NCI-H2107 treated with DMSO at 0.1 percent for 48 hours (cell line): ENCODE results near the gene ECE1.

Experiments
- DNase-seq: peaks from one replicate; lab custom pipeline; 2025; ENCODE audit not compliant: unreplicated experiment; lab: John Stamatoyannopoulos, UW

Gene ECE1

DNA sequence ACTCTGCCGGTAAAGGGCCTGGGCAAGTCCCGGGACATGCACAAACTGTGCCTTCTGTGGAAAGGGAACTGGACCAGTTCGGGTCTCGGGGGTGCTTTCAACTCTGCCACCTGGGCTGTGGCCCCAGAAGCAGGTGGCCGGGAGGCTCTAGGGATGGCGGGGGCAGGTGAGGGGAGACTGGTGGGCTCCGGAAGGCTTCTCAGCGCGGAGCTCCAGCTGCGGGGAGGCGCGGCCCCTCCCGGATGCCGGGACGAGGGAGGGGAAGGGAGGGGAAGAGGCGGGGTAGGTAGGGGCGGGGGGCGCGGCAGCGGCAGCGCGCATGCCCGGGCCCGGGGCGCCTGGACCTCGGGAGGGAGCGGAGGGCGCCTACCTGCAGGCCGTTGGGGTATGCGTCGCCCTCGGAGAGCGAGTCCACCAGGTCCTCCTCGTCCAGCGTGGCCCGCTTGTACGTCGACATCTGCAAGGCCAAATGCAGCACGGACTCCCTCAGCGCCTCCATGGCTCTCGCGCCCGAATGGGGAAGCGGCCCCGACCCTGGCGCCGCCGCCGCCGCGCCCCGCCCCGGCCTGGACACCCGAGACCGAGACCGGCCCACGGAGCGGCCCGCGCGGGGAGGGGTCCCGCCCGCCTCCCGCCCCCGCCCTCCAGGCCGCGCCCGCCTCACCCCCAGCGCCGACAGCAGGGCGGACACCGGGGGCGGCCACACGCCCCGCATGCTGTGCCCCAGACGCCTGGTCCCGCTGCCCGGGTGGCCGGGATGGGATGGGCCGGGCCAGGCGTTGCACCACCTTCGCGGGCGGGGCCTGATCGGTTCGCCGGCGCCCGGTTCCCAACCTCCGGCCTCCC, at the start of gene ECE1:
ECE1 (minus strand) TSS at position 764 of the 846 bp plus-strand sequence; CDS start at position 715, 49 bp downstream.
- no peak for DNase-seq

DNA sequence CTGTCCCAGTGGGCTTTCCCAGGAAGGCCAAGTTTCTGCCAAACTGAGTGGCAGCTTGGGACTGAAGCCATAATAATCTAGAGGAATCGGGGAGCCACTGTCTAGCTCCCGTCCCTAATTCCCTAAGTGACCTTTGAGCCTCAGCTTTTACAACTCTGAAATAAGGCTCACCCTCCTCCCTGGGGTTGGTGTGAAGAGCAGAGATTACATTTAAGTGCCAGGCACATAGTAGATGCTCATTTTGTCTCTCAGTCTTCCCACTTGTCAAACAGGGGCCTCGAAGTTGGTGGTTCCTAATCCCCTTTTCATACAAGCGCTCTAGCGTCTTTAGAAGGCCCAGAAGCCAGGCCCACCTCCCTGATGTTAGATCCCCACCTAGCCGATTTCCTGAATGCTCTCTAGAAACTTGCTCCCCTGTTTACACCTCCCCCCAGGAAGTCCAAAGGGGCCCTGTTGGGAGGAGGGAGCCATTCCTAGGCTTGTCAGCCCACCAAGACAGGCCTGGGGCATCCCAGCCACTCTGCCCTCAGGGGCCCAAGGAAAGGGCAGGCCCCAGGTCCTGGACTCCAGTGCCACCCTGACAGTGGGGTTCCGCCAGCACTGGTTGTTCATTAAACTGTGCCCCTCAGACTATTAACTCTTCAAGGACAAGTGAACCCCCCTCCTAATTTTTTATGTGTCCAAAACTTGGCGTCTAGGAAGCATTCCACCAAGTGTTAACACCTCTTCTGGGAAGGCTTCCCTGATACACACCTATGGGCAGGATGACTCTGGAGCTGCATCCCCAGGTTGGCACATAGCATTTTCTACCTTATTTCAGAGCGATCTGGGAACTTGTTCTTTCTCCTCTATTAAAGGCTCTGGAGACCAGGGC, 49.3 kb upstream of the ECE1 start:
- DNase-seq, result no peak

DNA sequence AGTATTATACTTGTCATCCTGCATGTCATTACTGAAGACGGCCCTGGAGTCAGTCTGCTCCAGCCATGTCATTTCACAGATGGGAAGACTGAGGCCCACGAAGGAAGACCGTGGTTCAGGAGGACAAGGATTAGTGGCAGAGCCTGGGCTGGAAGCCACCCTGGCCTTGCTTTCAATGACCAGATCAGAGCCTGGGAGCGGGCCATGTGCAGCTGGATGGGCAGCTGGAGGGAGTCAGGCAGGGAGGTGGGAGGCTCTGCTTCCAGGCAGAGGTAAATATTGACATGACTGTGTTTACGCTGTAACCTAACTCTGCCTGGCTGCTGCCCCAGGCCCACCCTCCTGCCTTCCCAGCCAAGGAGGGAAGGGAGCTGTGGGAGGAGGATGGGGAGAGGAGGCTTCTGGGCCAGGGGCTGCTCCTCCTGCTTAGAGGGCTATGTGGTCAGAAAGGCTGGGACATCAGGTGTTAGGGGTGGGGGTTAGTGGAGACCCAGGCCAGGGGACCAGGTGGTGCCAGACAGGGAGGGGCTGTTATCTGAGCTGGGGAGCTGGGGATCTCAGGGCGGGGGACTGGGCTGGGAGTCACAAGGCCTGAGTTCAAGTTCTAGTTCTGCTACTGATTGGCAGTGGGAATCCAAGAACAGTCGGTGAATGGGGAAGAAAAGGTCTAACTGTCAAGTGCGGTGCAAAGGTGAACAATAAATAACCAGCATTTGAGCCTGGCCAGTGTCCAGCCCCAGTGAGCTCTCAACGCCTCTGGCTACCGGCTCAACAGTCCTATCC, 48.5 kb upstream of the ECE1 start:
- peak; percentile 80 for DNase-seq

DNA sequence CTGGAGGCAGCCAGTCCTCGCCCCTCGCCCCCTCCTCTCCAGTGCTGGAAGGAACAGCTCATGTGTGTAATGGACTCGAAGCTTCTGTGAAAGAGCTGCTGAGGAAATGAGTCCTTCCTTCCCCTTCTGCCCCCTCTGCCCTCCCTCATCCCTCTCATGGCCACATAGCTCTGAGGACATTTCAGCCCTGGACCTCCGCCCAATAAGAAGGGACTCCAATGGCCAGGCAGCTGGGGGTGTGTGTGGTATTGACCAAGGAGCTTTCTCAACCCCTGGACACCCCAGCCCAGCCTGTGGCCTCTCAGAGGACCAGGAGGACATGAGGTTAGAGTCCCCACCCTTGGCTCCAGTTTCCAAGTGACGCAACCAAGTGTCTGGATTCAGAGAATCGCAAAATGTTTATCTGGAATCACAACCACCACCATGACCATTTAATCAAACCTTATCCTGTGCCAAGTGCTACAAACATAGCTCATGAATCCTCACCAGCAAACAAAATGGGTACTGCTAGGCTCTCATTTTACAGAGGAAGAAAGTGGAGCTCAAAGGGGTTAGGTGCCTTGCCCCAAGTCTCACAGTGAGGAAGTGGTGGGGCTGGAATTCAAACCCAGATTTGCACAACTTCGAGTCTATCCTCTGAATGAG, 47.8 kb upstream of the ECE1 start:
- DNase-seq, result no peak

DNA sequence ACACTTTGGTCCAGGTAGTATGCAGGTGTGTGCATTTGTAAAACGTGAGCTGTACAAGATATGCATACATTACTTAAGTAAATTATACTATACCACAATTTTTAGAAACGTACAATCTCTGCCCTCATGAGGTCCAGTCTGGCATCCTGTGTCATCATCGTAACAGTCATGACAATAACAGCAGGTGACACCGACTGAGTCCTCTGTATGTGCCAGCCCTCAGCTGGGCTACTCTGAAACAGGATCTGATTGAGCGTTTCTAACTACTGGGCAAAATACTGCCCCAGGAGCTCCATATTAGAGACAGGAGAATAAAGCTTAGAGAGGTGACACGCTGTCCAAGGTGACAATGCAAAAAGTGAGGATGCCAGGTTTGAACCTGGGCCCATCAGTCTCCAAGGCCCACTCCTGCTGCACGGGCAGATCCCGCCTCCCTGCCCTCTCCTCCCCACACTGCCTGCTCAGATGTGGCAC, 47.2 kb upstream of the ECE1 start:
- DNase-seq, result peak; percentile 38

DNA sequence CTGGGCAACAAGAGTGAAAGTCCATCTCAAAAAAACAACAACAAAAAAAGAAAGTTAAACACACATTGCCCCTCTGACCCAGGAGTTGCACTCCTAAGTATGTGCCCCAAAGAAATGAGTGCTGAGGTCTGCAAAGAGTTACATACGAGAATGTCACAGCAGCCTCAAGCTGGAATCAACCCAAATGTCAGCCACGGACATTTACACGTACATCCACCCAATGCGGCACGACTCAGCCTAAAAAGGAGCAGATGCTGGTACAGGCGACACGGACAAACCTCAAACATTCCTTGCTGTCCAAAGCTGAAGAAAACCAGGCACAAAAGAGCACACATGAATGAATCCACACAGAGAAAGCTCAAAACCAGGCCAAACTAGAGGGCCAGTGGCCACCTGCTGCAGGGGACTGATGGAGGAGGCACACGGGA, 46.8 kb upstream of the ECE1 start:
- no peak for DNase-seq

DNA sequence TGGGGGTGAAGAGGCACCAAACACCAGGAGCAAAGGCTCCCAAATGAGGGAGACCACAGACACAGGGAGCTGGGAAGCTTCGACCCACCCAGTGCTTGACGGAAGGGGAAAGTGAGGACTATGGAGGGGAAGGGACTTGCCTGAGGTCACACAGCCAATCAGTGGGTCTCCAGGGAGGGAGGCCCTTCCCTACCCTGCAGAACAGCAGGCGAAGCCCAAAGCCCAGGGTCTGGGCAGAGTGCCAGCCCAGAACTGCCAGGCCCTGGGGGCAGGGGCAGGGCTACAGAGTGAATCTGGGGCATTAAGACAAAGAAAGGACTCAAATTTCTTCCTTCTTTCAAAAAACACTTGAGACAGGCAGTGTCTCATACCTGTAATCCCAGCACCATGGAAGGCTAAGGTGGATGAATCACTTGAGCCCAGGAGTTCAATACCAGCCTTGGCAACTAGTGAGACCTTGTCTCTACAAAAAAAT, 45.5 kb upstream of the ECE1 start:
- DNase-seq, result peak; percentile 69

DNA sequence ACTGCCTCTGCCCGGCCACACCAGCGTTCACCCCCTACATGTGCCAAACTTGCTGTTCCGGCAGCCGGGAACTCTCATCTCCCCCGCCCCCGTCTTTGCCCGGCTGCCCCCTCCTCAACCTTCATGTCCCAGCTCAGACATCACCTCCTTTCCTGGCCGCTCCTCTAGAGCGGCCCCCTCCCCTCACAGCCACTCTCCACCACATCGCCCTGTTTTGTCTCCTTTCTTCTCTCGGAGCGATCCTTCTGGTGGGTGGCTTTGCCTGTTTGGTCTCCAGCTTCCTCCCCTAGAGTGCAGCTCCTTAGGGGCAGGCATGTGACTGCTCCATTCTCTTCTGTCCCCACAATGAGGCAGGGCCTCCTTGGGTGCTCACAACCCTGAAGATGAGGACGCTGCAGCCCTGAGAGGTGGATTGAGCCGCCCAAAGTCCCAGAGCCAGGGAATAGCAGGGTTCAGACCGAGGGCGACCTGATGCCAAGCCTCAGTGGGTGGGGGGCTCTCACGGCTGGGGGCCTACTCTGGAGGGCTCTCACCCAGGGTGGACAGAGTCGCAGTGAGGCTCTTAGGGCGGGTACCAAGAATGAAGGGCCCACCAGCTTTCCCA, 44.9 kb upstream of the ECE1 start:
- DNase-seq, result no peak

DNA sequence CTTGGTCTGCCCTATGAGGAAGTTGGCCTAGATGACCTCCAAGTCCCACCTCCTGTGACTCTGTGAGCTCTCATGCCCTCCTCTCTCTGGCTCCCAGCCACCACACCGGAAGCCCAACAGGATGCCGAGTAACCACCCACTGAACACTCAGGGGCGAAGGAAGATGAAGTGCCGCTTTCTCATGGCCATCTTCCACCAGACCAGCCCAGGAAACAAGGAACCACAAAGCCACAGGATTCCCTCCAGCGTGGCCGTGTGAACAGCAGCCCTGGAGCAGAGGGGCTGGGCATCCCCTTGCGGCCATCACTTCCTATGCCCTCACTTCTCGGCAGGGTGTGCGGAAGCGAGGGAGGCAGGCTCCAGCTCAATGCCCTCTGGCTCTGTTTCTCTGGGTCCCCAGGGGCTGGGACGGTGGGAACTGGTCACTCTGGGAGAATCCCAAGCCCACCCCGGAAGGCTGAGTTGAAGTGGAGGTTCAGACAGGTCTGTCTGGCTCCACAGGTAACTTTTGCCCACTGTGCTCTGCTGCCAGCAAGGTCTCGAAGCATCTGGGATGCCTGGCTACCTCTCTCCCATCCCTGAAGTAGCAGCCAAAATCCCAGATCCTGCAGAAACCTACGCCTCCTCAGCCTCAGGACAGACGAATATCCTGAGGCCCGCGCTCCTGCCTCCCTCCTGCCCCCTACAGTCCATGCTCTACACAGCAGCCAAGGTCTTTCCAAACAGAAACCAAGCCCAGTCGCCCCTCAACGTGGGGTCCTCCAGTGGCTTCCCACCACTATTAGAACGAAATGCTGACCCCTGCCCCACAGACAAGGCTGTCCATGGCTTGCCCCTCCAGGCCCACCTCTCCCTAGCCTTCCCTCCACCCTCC, 44.2 kb upstream of the ECE1 start:
- DNase-seq, result no peak

DNA sequence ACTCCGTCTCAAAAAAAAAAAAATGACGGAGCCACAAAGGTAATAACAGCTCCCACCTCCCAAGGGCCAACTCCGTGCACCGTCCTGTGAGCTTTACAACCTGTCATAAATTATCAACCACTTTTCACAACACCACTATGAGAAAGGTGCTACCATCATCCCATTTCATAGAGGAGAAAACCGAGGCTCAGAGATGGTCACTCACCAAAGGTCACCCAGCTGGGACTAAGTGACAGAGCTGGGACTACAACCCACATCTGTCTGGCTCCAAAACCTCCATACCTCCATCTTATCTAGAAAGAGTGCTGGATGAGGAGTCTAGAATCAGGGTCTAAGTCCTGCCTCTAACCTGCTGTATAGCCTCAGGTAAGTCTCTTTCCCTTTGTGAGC, 43.6 kb upstream of the ECE1 start:
- no peak for DNase-seq

DNA sequence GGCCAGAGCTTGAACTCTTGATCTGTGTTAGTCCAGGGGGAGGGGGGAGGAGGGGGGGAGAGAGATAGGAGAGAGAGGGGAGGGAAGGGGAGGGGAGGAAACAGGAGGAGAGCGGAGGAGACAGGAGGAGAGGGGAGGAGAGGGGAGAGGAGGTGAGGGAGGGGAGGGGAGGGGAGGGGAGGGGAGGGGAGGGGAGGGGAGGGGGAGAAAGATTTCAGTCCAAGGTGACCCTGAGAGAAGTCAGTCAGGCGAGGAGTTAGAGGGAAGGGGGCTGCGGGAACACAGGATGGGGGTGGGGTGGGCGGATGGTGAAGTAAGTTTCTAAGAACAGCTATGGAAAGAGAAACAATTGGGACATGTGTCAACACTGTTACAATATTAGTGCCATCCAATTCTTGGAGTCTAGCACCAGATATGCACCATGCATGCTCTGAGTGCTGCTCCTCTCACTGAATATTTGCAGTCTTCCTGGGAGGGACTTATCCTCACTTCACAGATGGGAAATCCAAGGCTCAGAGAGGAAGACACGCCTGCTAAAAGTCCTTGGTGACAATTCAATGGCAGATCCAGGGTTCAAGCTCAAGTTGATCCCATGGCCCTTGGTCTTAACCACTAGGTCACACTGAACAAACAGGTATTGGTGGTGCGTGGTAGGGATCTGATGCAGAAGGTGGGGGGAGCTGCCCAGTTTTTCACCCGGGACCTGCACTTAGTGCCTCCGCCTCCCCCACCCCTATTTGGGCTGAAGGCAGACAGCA, 42.5 kb upstream of the ECE1 start:
- DNase-seq, result no peak

DNA sequence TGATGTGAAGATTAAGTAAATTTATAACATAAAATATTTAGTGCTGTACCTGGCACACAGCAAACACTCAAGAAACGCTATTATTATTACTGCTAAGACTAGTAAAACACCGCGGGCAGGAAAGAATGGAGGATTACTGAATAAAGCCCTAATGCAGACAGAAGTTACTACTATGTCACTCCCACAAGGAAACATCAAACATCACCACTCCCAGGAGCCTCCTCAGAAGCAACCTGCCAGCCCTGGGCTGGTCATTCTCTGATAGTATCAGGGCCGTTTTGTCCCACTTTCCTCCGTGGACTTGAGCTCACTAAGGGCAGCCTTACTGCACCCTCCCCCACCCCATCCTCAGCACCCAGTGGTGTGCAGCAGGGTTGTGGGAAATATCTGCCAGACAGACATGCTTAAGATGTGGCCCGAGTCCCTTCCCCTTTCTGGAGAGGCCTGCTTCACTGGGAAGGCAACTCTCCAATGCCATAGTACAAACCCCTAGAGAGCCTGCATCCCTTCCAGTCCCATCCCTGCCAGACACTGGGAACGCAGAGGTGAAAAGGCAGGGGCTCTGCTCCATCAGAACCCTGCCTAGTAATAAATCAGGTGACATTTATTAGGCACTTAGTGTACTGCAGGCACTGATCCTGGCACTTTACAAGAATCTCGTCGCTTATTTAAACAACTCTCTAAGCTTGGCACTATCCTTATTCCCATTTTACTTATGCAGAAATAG, 41.7 kb upstream of the ECE1 start:
- DNase-seq, result no peak

DNA sequence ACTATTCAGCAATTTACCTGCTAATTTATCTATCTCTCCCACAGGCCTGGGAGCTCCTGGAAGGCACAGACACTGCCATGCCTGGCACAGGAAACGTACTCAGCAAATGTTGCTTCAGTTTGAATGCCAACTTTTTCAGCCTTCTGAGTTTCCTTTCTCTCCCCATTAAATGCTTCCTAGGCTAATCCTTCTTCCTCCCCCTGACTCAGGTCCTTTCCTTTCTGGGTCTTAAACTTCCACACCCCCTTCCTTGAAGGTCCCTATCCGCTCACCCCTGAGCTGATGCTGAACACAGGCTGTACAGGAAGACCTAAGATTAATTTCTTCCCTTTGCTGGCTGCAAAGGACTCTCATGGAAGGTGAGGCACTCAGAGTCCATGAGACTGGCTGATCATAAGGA, 40.3 kb upstream of the ECE1 start:
- no peak for DNase-seq

DNA sequence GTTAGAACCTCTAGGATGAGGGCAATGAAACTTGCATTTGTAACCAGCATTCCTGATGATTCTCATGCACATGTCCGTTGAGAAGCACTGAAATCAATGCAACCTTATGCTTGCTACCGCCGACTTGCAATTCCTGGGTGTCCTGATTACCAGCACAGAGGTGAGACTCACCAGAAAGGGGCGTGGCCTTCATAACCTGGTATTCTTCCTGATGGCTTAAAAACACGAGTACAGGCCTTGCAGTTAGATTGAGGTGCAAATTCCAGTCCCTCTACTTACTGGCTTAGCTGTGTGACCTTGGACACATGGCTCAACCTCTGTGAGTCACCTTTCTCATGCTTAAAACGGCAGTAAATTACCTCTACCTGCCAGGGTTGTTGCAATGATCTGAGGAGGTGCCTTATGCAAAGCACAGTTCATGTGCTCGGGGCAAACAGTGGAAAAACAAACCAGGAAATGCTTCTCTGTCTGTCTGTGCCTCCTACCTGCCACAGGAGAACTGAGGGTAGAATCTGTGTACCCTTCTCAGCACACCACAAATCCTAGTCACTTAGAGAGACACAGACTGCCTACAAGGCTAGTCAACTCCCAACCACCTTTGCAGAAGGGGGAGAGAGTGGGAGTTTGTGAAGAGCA, 39.1 kb upstream of the ECE1 start:
- no peak for DNase-seq

DNA sequence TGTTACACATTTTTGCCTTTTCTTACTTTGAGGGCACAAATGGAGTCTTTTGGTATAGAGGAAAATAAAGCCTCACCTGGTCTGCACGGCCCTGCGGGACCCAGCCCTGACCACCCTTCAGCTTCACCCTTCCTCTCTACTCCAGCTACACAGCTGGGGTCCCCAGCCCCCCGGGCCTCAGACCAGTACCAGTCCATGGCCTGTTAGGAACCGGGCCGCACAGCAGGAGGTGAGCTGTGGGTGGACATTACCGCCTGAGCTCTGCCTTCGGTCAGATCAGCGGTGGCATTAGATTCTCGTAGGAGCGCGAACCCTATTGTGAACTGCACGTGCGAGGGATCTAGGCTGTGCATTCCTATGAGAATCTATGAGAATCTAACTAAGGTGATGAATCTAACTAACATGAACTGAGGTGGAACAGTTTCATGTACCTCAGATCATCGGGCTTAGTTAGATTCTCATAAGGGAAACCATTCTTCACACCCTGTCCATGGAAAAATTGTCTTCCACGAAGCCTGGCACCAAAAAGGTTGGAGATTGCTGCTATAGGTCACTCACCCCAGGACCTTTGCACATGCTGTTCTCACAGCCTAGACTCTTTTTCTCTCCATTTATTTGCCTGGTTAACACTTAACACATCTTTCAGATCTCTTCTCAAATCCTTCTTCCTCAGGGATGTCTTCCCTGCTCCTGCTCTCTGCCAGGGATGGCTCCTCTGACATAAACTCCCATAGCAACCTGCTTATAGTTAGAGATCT, 37.5 kb upstream of the ECE1 start:
- no peak for DNase-seq

DNA sequence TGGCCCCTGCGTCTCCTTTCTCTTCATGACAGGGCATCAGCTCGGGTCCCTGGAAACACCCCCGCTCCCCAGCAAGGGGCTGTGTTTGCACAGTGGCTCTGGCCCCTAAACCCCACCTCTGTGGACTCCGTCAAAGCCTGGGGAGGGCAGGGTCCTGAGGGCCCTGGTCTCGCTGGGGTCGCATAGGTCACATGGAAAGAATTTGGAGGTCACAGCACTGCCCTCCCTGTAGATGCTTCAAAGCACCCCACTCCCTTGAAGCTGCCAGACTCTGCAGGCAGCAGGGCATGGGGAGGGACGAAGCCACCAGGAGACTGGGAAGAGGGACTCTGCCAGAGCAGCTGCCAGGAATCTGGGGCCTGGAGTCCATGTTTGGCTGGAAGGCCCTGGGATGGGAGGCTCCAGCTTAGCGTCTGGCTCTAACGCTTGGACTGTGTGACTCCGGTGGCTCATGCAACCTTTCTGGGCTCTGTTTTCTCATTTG, 36.6 kb upstream of the ECE1 start:
- DNase-seq, result no peak
